Colonic mucosa (tissue), 4 donors: ENCODE measurements around the gene ATPAF1. TPM values are rescaled to one million over a fixed set of nuclear protein-coding genes. Genes with fewer than 3 reads are reported as not detected.

Experiments
- DNase-seq: peaks from one replicate; pipeline ENCODE4 v3.0.0-alpha.2; 2020
- H3K27ac ChIP-seq: fragments of 200-600 bp; one replicate; pipeline ENCODE4 v1.8.0; 2021
- H3K27me3 ChIP-seq: fragments of 200-600 bp; one replicate; pipeline ENCODE4 v1.8.0; 2021
- H3K36me3 ChIP-seq: fragments of 200-600 bp; one replicate; pipeline ENCODE4 v1.8.0; 2021
- H3K4me1 ChIP-seq: fragments of 200-600 bp; one replicate; pipeline ENCODE4 v1.8.0; 2021; ENCODE audit warnings: mild to moderate bottlenecking
- H3K4me3 ChIP-seq: fragments of 200-600 bp; one replicate; pipeline ENCODE4 v1.8.0; 2021
- H3K9ac ChIP-seq, 2 donors: one replicate each; pipeline ENCODE4 v1.7.0; 2013; ENCODE audit warnings: control low read depth in 2 of 2, low read depth in 2 of 2, low read length in 2 of 2
- H3K9me3 ChIP-seq: fragments of 200-600 bp; one replicate; pipeline ENCODE4 v1.8.0; 2021
- intact Hi-C: fragments of 100-400 bp; cut with DNase I; formaldehyde crosslinking; loops from one replicate; pipeline ENCODE4 v1.14.1; 2022
- total RNA-seq, 2 donors: library from RNA; stranded (reverse); fragmentation: NEBNext Ultra II Directional in 1 of 2; extraction: Animal tissue kit (Norgen Biotek cat#: 25700) in 1 of 2; gene quantifications; one replicate each; pipeline ENCODE4 v1.2.1, GENCODE V29; 2021
- TF ChIP-seq, protein P1 (sequence below): fragments of 200-600 bp; IDR thresholded peaks from one replicate; pipeline ENCODE4 v1.8.0; 2022; ENCODE audit warnings: antibody characterized with exemption, mild to moderate bottlenecking
- donor health status: healthy.
- donor health status: DM: no; HTN: no; CAD: no.
- donor health status: DM: no; HTN: no; CAD: no.

The ATPAF1 gene
- total RNA-seq, 2 donors from 2014 or later: 55.8 to 66.1 TPM

DNA sequence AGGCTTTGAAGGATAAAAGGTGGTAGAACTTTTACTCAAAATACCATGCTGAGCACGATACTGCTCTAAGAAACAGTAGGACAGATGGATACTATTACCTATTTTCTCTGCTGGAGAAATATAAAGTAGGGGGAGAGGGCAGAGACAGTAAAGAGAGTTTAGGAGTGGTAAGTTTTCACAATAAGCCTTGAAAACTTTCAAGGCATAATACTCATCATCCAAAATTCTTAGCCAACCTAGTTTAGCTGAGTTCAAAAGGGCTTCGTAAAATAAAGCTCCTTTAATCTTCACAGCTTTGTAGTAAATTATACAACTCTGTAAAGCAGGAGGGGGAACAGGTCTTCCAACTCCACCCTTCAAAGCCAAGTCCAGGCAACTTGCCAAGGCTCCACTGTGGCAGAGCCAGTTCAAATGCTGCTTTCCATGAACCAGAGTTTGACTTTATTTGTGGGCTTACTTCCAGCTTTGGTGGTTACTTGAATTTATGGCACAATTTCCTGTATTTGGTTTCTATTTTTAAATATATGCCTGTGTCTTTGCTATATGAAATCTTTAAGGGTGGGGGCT lies 19.0 kb upstream of the ATPAF1 start:
- intact Hi-C loops: no loop called here
- TF ChIP-seq, protein P1, sequence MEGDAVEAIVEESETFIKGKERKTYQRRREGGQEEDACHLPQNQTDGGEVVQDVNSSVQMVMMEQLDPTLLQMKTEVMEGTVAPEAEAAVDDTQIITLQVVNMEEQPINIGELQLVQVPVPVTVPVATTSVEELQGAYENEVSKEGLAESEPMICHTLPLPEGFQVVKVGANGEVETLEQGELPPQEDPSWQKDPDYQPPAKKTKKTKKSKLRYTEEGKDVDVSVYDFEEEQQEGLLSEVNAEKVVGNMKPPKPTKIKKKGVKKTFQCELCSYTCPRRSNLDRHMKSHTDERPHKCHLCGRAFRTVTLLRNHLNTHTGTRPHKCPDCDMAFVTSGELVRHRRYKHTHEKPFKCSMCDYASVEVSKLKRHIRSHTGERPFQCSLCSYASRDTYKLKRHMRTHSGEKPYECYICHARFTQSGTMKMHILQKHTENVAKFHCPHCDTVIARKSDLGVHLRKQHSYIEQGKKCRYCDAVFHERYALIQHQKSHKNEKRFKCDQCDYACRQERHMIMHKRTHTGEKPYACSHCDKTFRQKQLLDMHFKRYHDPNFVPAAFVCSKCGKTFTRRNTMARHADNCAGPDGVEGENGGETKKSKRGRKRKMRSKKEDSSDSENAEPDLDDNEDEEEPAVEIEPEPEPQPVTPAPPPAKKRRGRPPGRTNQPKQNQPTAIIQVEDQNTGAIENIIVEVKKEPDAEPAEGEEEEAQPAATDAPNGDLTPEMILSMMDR: no peak
- DNase-seq: peak; percentile 97
- Histone ChIP-seq H3K27ac (peak overlapping the region; percentile 49), H3K9me3 (no peaks in the 10 kb centered on the region), H3K4me3 (no peak overlapping the region), H3K4me1 (peaks cover 16% of the 10 kb centered on the region), H3K27me3 (no peaks in the 10 kb centered on the region), H3K36me3 (peaks cover 24% of the 10 kb centered on the region), H3K9ac (peak overlapping the region in 1 of 2 donors; percentile 56)

DNA sequence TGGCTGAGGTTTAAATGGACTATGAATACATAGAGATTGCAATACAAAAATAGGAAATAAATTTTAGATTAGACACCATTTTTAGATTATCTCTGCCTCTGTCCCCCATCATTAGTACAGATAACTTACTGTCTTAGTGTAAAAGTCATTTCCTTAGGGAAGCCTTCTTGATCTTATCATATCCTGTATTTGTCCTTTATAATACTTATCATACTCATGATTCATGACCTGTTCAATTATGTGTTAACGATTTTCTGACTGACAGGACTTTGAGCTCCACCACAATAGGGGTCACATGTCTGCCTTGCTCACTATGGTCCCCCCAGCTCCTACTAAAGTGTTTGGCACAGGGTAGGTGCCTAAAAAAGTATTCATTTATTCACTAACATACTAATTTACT lies 18.1 kb upstream of the ATPAF1 start:
- no peak overlapping the region for H3K9ac ChIP-seq
- peaks cover 16% of the 10 kb centered on the region for H3K4me1 ChIP-seq
- no peak overlapping the region for H3K4me3 ChIP-seq
- intact Hi-C loops: no loop called here
- H3K9me3 ChIP-seq: no peaks in the 10 kb centered on the region
- peaks cover 17% of the 10 kb centered on the region for H3K36me3 ChIP-seq
- DNase-seq: no peak
- H3K27me3 ChIP-seq: no peaks in the 10 kb centered on the region
- TF ChIP-seq, protein P1: no peak
- H3K27ac ChIP-seq: peak overlapping the region; percentile 49

DNA sequence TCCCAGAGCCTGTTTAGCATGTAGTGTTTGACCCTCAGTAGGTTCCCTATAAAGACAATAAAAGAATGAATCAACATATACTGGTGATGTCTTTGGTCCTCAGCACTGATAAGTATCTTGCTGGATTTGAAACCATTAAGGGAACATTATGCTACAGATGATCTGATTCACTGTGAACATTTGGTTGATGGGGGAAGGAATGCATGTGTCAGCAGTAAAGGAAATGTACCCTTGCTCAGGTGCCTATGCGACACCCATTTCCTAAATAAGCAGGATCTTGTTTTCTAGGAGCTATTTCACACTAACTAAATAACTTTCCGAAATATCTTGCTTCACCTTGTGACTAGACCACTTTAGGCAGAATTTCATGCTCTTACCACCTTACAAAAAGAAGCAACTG lies 16.5 kb upstream of the ATPAF1 start:
- no peak overlapping the region for H3K27ac ChIP-seq
- H3K9ac ChIP-seq: no peak overlapping the region
- H3K4me1 ChIP-seq: peaks cover 16% of the 10 kb centered on the region
- no peak for DNase-seq
- no peaks in the 10 kb centered on the region for H3K9me3 ChIP-seq
- no peak overlapping the region for H3K4me3 ChIP-seq
- intact Hi-C loops: no loop called here
- H3K36me3 ChIP-seq: peaks cover 11% of the 10 kb centered on the region
- TF ChIP-seq, protein P1: no peak
- no peaks in the 10 kb centered on the region for H3K27me3 ChIP-seq

DNA sequence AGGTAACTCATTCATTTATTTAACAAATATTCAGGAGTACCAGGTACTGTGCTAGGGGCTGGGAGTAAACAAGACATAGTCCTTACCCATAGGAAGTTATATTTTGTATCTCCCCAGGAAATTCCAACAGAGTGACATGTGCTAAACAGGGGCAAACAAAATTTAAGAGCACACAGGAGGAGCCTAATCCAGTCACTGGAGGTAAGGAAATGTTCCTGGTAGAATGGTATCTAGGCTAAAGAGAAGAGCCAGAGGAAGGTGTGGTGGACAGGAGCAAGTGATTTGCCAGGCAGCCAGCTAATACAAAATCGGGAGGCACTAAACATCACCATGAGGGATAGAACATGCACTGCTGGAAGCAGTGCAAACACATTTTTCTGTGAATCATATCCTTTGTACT lies 13.9 kb upstream of the ATPAF1 start:
- Histone ChIP-seq H3K27ac (peak overlapping the region; percentile 11), H3K4me1 (peaks cover 9% of the 10 kb centered on the region), H3K36me3 (peaks cover 11% of the 10 kb centered on the region), H3K4me3 (no peak overlapping the region), H3K27me3 (no peaks in the 10 kb centered on the region), H3K9ac (no peak overlapping the region), H3K9me3 (no peaks in the 10 kb centered on the region)
- TF ChIP-seq, protein P1: no peak
- DNase-seq: no peak
- intact Hi-C loops: no loop called here

DNA sequence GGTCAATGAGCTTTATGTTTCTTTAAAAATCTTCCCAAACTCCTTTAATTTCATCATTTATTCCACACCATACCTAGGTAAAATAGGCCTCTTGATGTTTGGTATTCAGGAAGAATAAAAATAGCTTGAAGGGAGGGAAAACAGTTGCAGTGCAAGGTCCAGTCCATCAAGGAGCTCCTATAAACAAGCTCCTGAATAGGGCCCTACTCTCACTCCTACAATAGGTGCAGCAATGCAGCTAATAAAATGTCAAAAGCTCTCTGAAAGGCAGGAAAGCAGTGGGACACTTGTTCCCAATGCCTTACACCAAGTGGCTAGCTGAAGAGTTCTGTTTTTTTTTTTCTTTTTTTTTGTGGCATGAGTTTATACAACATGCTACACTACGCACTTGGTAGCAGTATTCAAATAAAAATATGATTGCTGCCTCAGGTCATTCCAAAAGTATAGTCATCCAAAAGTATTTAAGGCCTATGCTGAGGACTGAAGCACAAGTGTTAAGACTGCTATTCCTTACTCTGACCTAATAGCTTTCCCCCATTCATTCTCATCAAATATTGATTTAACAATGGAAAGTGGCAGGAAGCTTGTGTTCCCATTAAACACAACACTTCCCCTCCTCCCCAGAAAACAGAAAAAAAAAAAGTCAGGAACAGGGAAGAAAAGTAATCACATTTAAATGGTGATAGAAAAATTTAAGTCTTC lies 13.3 kb upstream of the ATPAF1 start:
- H3K9me3 ChIP-seq: no peaks in the 10 kb centered on the region
- DNase-seq: no peak
- no peak overlapping the region for H3K4me3 ChIP-seq
- intact Hi-C loops: no loop called here
- no peak overlapping the region for H3K9ac ChIP-seq
- H3K27ac ChIP-seq: peak overlapping the region; percentile 11
- H3K36me3 ChIP-seq: peaks cover 11% of the 10 kb centered on the region
- H3K4me1 ChIP-seq: peaks cover 6% of the 10 kb centered on the region
- no peaks in the 10 kb centered on the region for H3K27me3 ChIP-seq
- TF ChIP-seq, protein P1: no peak
